Thoracic aorta (tissue), 2 donors: ENCODE data around the gene HABP2. TPM values are rescaled to one million over a fixed set of nuclear protein-coding genes. Genes with fewer than 3 reads are reported as not detected.

Experiments used
- ATAC-seq: fragments of 150-250 bp; one replicate; pipeline ENCODE4 v1.8.0; 2017; ENCODE audit warnings: low read depth; ENCODE audit not compliant: insufficient number of reproducible peaks, low FRiP score
- DNase-seq: peaks from one replicate; pipeline ENCODE4 v3.0.0-alpha.2; 2020; ENCODE audit warnings: low spot score
- H3K27ac ChIP-seq, 2 donors: fragments of 200-600 bp; sonication (generic); 1 replicate in 1 of 2; 2 replicates in 1 of 2; pipeline ENCODE4 v1.5.1; 2016; ENCODE audit warnings: mild to moderate bottlenecking in 2 of 2, moderate library complexity in 2 of 2
- H3K27me3 ChIP-seq: fragments of 200-600 bp; sonication (generic); replicated peaks from 2 replicates; pipeline ENCODE4 v1.6.0; 2016; ENCODE audit warnings: mild to moderate bottlenecking; ENCODE audit not compliant: insufficient read depth
- H3K36me3 ChIP-seq: fragments of 200-600 bp; sonication (generic); one replicate; pipeline ENCODE4 v1.5.1; 2016
- H3K4me1 ChIP-seq, 2 donors: fragments of 200-600 bp; sonication (generic); 1 replicate in 1 of 2; 2 replicates in 1 of 2; pipeline versions ENCODE4 v1.5.1 to v1.6.0; 2016; ENCODE audit warnings: low read depth in 2 of 2, mild to moderate bottlenecking in 1 of 2; ENCODE audit not compliant: control insufficient read depth in 1 of 2
- H3K4me3 ChIP-seq: fragments of 200-600 bp; sonication (generic); 2 replicates; pipeline ENCODE4 v1.5.1; 2016; ENCODE audit warnings: mild to moderate bottlenecking
- H3K9me3 ChIP-seq: fragments of 200-600 bp; sonication (generic); 2 replicates; pipeline ENCODE4 v1.5.1; 2016
- CTCF ChIP-seq: fragments of 200-600 bp; sonication (generic); IDR thresholded peaks from one replicate; pipeline ENCODE4 v1.5.1; 2019; ENCODE audit warnings: antibody characterized with exemption
- total RNA-seq, 2 donors: library from RNA; depleted of rRNA; stranded (reverse); fragments of >200 nt; gene quantifications; one replicate each; pipeline versions ENCODE4 v1.1.0 to v1.2.3, GENCODE V29; 2016

Gene HABP2
- total RNA-seq, 2 donors from 2014 or later: not detected

GRCh38 chr10:113573368-113573767 is 20.5 kb downstream of the HABP2 start:
- Histone ChIP-seq H3K36me3 (no peaks in the 10 kb centered on the region), H3K9me3 (no peaks in the 10 kb centered on the region), H3K4me3 (no peak overlapping the region), H3K4me1 (no peaks in the 10 kb centered on the region), H3K27me3 (no peaks in the 10 kb centered on the region), H3K27ac (no peak overlapping the region)
- no peak for TF ChIP-seq CTCF
- DNase-seq (no peak), ATAC-seq (no peak)

- no peaks in the 10 kb centered on the region for H3K9me3 ChIP-seq
- H3K27me3 ChIP-seq: no peaks in the 10 kb centered on the region
- no peak overlapping the region for H3K27ac ChIP-seq
- no peak for TF ChIP-seq CTCF
- H3K4me1 ChIP-seq: no peaks in the 10 kb centered on the region
- H3K36me3 ChIP-seq: no peaks in the 10 kb centered on the region
- DNase-seq (no peak), ATAC-seq (no peak)
- no peak overlapping the region for H3K4me3 ChIP-seq
These were observed 24.0 kb downstream of the HABP2 start for GRCh38 chr10:113576852-113577251.

GRCh38 chr10:113578773-113579172 is 25.9 kb downstream of the HABP2 start:
- DNase-seq (no peak), ATAC-seq (no peak)
- H3K27ac ChIP-seq: no peak overlapping the region
- no peaks in the 10 kb centered on the region for H3K4me1 ChIP-seq
- no peaks in the 10 kb centered on the region for H3K9me3 ChIP-seq
- no peak for TF ChIP-seq CTCF
- H3K36me3 ChIP-seq: no peaks in the 10 kb centered on the region
- H3K4me3 ChIP-seq: no peak overlapping the region
- H3K27me3 ChIP-seq: no peaks in the 10 kb centered on the region

GRCh38 chr10:113581092-113581491 is 28.2 kb downstream of the HABP2 start:
- DNase-seq (no peak), ATAC-seq (no peak)
- Histone ChIP-seq H3K4me1 (no peaks in the 10 kb centered on the region), H3K27ac (no peak overlapping the region), H3K36me3 (no peaks in the 10 kb centered on the region), H3K4me3 (no peak overlapping the region), H3K9me3 (no peaks in the 10 kb centered on the region), H3K27me3 (no peaks in the 10 kb centered on the region)
- TF ChIP-seq CTCF: no peak

- no peaks in the 10 kb centered on the region for H3K9me3 ChIP-seq
- no peaks in the 10 kb centered on the region for H3K36me3 ChIP-seq
- no peak for DNase-seq
- H3K4me1 ChIP-seq: no peaks in the 10 kb centered on the region
- H3K27ac ChIP-seq: no peak overlapping the region
- H3K4me3 ChIP-seq: no peak overlapping the region
- no peaks in the 10 kb centered on the region for H3K27me3 ChIP-seq
- ATAC-seq: no peak
- TF ChIP-seq CTCF: no peak
These were observed 30.7 kb downstream of the HABP2 start for GRCh38 chr10:113583571-113583970.
